ENCODE measurements around the gene EFCAB13. TPM values are rescaled to one million over a fixed set of nuclear protein-coding genes. Genes with fewer than 3 reads are reported as not detected.

Gene EFCAB13
- total RNA-seq, 1 experiment from 2014 or later, result not detected

- CTCF ChIA-PET, result no interaction called here
- TF ChIP-seq EZH2 (IDR thresholded peaks at IDR 0.05; ENCODE audit: borderline replicate concordance, low read depth, low read length, poor library complexity, severe bottlenecking) (no peak), CTCF (conservative IDR thresholded peaks at IDR 0.05; ENCODE audit: low read depth, low read length) (no peak)
- no peaks in the 10 kb centered on the region for H3K9me3 ChIP-seq (ENCODE audit: low read depth, low read length, poor library complexity, severe bottlenecking)
- BruUV-seq (replicated peaks), result no TSS peak
- no peaks in the 10 kb centered on the region for H3K36me3 ChIP-seq (ENCODE audit: insufficient read depth, low read length, poor library complexity, severe bottlenecking)
- H3K27ac ChIP-seq (ENCODE audit: low read depth, low read length, poor library complexity, severe bottlenecking), result no peak overlapping the region
- H3K27me3 ChIP-seq (replicated peaks; ENCODE audit: insufficient read depth, low read depth, low read length, poor library complexity), result no peaks in the 10 kb centered on the region
- no peak for DNase-seq (ENCODE audit: low spot score)
- no peaks in the 10 kb centered on the region for H3K4me1 ChIP-seq (ENCODE audit: insufficient read depth, low read length, poor library complexity, severe bottlenecking)
- intact Hi-C loops (cut with micrococcal nuclease; ENCODE audit: unreplicated experiment), result no loop called here
- no peak overlapping the region for H3K4me3 ChIP-seq (ENCODE audit: low read depth, low read length, poor library complexity, severe bottlenecking)
- POLR2A ChIA-PET (ENCODE audit: low non-redundant PET), result no interaction called here
Measured at GRCh38 chr17:47358652-47359051, 34.9 kb downstream of the EFCAB13 start.

- intact Hi-C loops (cut with micrococcal nuclease; ENCODE audit: unreplicated experiment), result loop anchor here (10.0 kb wide), 1 partner anchor 252 kb away; no protein-coding TSS in a partner anchor
- ChIA-PET CTCF (no interaction called here), POLR2A (ENCODE audit: low non-redundant PET) (no interaction called here)
- Histone ChIP-seq H3K4me3 (ENCODE audit: low read depth, low read length, poor library complexity, severe bottlenecking) (no peak overlapping the region), H3K9me3 (ENCODE audit: low read depth, low read length, poor library complexity, severe bottlenecking) (no peaks in the 10 kb centered on the region), H3K27ac (ENCODE audit: low read depth, low read length, poor library complexity, severe bottlenecking) (no peak overlapping the region), H3K27me3 (replicated peaks; ENCODE audit: insufficient read depth, low read depth, low read length, poor library complexity) (no peaks in the 10 kb centered on the region), H3K4me1 (ENCODE audit: insufficient read depth, low read length, poor library complexity, severe bottlenecking) (no peaks in the 10 kb centered on the region), H3K36me3 (ENCODE audit: insufficient read depth, low read length, poor library complexity, severe bottlenecking) (no peaks in the 10 kb centered on the region)
- TF ChIP-seq CTCF (conservative IDR thresholded peaks at IDR 0.05; ENCODE audit: low read depth, low read length), result no peak
- TF ChIP-seq EZH2 (IDR thresholded peaks at IDR 0.05; ENCODE audit: borderline replicate concordance, low read depth, low read length, poor library complexity, severe bottlenecking), result no peak
- BruUV-seq (replicated peaks), result no TSS peak
- no peak for DNase-seq (ENCODE audit: low spot score)
Measured at GRCh38 chr17:47363171-47363570, 39.4 kb downstream of the EFCAB13 start.

- Histone ChIP-seq H3K4me1 (ENCODE audit: insufficient read depth, low read length, poor library complexity, severe bottlenecking) (no peaks in the 10 kb centered on the region), H3K27me3 (replicated peaks; ENCODE audit: insufficient read depth, low read depth, low read length, poor library complexity) (no peaks in the 10 kb centered on the region), H3K27ac (ENCODE audit: low read depth, low read length, poor library complexity, severe bottlenecking) (no peak overlapping the region), H3K9me3 (ENCODE audit: low read depth, low read length, poor library complexity, severe bottlenecking) (no peaks in the 10 kb centered on the region), H3K4me3 (ENCODE audit: low read depth, low read length, poor library complexity, severe bottlenecking) (no peak overlapping the region), H3K36me3 (ENCODE audit: insufficient read depth, low read length, poor library complexity, severe bottlenecking) (no peaks in the 10 kb centered on the region)
- DNase-seq (ENCODE audit: low spot score), result no peak
- TF ChIP-seq EZH2 (IDR thresholded peaks at IDR 0.05; ENCODE audit: borderline replicate concordance, low read depth, low read length, poor library complexity, severe bottlenecking) (no peak), CTCF (conservative IDR thresholded peaks at IDR 0.05; ENCODE audit: low read depth, low read length) (no peak)
- ChIA-PET POLR2A (ENCODE audit: low non-redundant PET) (no interaction called here), CTCF (no interaction called here)
- no TSS peak for BruUV-seq (replicated peaks)
- intact Hi-C loops (cut with micrococcal nuclease; ENCODE audit: unreplicated experiment), result loop anchor here (10.0 kb wide), 1 partner anchor 248 kb away; no protein-coding TSS in a partner anchor
Measured at GRCh38 chr17:47367257-47367656, 43.5 kb downstream of the EFCAB13 start.
